SKM-1 treated with dmso at 0.1 percent for 144 hours (cell line): ENCODE data around the gene LCN1.

Experiments
- DNase-seq: peaks from one replicate; lab custom pipeline; 2025; ENCODE audit not compliant: unreplicated experiment; lab: John Stamatoyannopoulos, UW

Gene LCN1

DNA sequence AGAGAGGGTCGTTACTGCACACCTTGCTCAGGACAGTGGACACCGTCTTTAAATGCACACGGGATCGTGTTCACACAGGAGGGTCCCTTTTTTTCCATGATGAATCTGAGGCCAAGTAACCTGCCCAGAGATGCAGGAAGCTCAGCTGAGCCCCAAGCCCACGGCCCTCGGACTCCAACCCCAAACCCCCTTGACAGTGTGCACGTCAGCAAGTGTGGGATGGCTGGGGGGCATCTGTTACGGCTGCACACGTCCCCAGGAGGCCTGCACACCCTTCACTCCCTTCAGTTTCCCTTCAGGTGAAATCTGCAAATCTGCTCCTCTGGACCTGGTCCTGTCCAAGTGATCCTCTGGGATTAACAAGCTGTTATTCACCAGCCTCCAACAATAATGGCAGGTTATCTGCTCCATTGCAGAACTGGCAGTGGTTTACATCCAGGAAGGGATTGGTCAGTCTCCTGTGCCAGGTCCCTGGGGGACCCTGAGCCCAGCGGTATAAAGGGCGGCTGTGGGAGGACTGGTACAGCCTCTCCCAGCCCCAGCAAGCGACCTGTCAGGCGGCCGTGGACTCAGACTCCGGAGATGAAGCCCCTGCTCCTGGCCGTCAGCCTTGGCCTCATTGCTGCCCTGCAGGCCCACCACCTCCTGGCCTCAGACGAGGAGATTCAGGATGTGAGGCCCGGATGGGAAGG, at the start of gene LCN1:
TSS of gene LCN1 (plus strand) at position 525 of the 692 bp plus-strand sequence. CDS start at position 583, 58 bp downstream.
- DNase-seq = no peak

DNA sequence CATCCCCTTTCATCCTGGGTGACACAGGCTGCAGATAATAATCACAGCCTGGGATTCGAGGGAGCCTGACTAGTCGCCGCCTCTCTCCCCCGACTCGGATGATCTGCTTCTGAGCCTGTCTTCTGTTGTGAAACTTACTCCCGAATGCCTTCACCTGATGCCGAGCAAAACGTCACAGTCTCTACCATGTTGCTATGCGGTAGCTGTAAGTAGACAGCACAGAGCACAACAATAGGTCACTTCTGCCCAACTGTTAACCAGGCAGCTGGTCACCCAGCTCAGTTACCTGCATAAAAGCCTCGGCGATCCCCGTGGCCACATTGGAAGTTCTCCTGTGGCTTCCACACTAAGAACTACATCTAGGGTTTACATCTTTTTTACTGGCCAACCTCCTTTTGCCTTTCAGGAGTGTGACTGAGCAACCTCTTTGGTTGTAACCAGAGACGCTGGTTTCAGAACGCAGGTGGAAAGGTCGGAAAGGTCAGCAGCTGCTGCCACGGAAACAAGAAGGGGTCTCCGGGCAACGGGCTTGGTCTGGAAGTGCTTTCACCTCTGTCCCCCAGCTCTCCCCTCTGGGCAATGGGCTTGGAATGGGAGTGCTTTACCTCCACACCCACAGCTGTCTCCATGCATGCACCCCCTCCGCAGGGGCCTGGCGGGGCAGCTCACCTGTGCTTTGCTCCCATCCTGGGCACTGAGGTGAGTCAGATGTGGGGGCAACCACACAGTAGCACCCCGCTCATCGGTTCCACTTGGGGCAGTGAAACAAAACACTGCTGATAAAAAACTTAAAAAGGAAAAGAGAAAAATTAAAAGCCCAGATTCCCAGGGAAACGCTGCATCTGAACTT, 49.2 kb upstream of the LCN1 start:
- no peak for DNase-seq

DNA sequence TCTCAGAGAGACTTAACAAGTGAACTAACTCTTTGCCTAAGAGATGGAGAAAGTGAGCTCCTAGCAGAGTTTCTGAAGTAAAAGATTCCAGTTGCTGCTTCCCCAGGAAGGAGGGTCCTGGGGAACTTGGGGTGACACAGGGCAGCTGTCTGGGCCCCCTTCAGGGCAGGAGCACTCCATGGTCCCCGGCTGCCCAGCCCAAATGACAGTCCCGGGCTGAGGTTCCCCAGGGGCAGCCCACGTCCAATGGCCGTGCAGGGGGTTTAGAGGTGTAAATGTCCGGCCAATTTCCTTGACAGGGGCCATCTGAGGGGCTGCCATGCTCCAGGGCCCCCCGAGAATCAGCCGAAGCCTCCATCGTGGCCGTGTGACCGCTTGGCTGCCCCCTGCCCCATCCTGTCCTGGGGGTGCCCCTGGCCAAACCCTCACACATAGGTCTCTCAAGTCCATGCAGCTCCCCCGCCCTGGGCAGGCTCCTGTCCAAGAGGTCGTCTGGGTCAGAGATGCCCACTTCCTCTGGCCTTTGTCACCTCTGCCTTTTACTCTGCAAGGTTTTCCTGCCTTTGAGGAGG, 47.2 kb upstream of the LCN1 start:
- DNase-seq = no peak

DNA sequence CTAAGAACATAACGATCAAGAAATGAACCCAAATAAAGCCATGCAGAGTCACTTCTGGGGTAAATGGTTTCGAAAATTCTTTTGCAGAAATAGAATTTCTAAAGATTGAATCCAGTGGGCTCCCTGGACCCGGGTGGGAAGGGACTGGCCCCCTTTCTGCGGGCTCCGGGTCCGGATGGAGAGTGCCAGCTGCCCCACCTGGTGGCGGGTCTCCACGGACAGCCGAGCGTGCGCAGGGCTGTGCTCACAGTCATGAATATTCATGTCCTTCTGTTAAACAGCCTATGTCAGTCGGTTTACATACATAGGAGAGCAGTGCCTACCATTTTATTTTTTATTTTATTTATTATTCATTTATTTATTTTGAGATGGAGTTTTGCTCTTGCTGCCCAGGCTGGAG, 46.3 kb upstream of the LCN1 start:
- no peak for DNase-seq

DNA sequence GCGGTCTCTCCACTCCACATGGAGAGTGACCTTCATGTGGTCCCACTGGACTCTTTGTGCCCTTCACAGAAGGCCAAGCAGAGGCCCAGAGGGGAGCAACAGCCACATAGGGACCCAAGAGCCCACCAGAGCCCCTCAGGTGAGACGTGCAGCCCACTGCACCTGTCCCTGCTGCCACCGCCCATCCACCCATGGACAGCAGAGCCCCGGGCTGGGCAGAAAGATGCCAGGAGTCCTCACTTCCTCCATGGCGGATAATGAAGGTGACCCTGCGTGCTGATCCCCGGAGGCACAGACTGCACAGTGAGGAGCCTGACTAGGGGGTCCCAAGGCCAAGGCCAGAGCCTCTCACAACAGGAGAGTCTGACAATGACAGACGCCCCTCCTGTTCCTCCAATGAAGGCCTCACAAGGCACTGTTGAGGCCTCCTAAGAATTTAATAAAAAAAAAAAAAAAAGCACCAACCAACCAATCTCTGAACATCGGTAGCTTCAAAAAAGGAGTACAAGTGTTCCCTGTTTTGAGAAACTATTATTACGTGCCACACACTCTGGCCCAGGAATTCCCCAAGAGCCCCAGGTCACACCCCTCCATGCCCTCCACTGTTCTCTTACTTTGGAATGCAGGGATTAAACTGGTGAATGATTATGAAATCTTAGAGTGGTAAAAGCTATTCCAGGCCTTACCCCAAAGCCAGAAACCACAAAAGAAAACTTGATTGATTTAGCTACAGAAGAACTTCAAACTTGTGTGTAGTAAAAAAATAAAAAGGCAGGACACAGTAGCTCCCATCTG, 44.5 kb upstream of the LCN1 start:
- DNase-seq = no peak

DNA sequence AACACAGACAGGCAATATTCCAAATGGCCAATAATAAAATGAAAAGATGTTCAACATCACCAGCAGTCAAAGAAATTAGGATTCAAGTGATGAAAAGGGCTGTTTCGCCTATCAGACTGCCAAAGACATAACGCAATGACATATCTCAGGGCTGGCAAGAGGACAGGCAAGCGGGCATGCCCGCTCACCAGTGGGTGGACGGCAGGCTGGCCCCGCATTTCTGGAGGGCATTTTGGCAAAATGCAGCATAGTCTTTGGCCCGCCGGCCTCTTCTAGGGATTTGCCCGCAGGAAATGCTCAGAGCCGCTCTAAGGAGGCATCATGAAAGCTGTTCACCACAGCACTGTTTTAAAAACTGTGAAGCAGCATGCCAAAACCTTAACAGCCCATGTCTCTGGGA, 43.0 kb upstream of the LCN1 start:
- no peak for DNase-seq

DNA sequence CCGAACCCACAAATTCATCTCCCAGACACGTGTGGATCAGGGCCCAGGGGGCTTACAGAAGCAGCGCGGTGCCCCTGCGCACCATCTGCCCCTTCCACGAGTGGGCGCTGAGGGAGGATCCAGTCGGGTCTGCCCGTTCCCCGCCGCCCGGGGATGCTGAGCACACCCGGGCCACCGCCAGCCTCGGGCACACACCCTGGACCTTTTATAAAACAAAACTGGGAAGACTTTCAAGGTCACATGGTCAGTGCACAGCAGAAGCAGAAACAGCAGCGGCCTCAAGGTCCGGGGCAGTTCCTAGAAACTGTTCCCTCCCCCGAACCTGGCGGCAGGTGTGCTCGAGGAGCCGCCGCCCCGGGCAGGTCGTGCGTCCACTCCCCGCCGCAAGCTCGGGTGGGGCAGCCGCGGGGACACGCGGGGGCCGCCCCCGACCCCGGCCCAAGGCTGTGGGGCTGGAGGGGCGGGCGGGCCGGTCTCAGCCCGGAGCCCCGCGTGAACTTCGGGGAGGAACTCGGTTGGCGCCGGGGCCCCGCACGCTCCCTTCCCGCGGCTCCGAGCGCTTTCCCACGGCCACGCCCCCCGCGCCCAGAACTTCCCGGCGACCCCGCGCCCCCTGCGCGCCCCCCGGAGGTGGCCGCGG, 42.3 kb upstream of the LCN1 start:
- no peak for DNase-seq

DNA sequence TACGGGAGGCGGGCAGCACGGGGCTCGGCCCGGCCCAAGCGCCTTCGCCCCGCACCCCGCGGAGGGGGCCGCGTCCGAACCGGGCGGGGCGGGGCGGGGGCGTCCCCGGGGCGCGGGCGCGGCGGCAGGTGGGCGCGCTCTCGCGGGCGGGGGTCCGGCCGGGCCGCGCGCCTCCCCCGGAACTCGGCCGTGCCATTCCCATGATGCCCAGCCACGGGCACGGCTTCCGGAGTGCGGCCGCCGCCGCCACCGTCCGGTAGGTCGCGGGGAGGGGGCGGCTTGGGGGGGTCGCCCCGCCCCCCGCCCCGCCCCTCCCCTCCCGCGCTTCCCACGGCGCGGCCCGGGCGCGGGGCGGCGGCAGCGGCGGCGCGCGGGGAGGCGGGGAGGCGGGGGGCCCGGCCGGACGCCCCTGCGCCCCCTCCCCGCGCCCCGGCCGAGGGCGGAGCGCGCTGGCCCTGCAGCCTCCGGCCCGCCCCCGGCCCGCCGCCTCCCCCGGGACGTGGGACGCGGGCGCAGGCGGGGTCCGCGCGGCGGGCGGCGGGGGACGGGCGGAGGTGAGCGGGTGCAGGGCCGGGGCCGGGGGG, 41.7 kb upstream of the LCN1 start, which contains the start of gene PPP1R26:
TSS of gene PPP1R26 (plus strand) at position 314 of the 584 bp plus-strand sequence. CDS start 4,729 bp downstream, outside the sequence.
- no peak for DNase-seq

DNA sequence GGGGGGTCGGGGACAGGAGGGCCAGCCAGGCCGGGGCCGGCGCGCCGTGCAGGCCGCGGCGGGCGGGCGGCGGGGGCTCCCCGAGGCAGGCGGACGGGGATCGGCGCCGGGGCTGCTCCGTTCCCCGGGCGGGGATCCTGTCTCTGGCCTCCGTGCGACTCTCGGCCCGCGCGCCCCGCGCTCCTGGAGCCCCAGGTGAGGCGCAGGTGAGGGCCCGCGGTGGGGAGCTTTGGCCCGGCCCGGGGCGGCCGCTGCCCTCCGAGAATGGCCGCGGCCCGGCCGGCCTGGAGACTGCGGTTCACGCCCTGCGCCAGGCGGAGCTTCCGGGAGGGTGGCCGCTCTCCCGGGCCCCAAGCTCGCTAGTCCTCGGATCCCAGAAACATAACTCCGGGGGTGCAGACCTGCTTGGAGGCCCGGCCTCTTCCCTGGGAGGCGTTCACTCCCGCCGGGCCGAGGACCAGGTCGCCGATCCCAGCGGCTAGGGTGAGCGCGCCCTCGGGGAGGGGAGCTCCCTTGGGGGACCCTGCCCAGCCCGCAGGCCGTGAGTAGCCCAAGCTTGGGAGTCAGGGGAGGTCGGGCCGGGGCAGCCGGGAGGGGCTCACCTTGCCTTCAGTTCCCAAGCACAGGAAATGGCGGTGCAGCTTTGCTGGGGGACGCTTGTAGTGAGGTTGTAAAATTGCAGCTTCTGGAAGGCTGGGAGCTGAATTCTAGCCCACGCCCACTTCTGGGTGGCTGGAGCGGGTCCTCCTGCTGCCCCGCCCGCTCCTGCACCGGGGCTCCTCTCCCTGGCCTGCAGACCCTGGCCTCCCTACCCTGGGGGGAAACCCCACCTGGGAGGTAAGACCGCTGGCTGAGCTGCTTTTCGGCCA, 40.9 kb upstream of the LCN1 start:
- DNase-seq = no peak

DNA sequence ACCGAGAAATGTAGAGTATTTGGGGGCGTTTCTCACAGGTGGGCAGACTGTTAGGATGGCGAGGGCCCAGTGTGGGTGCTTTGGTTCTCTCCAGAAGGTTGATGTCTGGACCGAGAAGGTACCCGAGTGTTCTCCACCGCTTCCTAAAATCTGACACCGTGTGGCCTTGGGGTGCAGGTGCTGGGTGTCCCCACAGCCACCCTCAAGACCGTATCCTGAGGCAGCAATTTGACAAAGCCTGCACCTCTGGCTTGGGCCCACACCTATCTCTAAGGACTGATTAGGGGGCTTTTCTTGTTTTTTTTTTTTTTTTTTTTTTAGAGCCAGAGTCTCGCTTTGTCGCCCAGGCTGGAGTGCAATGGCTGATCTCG, 40.3 kb upstream of the LCN1 start:
- DNase-seq = no peak

DNA sequence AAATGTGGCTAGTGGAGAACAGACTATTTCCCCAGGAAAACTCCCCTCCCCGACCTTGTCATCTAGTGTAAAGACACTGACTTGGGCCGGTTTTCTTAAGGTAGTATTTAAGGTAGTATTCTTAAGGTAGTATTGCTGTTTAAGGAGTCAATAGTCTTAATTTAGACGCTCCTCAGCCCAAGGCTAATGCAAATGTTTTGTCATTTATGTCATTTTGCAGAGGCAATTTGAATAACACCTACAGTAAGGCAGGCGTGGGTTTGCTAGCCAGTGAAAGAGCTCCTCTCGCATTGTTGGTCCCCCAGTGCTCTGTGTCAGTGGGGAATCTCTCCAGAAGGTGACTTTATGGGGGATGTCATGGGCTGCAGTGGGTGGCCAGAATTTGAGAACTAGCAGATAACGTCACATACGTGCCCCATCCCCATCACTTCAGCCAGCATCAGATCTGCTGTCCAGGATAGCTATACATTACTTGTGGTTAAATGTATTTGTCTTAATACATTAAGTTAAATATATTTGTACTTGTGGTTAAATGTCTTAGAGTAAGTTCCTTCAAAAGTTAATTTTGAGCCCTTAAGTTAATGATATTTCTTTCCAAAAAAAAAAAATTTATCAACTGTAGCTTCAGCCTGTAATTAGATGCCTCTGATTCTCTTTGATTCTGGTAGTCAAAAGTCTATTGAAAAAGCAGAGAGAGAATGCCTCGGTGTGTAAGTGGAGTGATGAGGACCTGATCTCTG, 39.1 kb upstream of the LCN1 start:
- no peak for DNase-seq

DNA sequence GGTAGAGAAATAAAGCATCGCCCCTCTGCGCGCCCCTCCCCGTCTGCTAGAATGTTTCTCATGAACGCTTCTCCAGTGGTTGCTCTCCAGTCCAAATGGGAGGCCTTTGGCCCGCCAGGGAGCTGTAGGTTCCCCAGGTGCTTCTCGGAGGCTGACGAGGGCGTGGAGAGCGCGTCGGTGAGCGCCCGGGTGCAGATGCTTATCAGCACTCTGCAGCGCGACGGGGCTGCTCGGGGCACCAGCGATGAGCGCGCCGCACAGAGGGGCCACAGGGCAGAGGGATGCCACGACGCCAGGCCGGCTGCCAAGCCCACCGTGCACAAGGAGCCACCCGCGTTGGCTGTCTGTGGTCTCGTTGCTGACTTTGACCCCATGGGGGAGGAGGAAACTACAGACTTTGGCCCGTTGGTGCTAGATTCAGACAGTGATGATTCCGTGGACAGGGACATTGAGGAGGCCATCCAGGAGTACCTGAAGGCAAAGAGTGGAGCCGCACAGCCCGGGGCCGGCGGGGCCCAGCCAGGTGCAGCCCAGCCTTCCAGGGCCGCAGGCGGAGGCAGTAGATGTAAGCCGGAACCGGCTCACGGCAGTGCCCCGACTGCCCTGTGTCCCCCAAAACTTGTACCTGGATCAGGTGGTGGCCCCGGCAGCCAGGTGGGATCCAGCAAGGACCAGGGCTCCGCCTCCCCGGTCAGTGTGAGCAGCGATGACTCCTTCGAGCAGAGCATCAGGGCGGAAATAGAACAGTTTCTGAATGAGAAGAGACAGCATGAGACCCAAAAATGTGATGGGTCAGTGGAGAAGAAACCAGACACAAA, 36.6 kb upstream of the LCN1 start:
- DNase-seq = no peak

DNA sequence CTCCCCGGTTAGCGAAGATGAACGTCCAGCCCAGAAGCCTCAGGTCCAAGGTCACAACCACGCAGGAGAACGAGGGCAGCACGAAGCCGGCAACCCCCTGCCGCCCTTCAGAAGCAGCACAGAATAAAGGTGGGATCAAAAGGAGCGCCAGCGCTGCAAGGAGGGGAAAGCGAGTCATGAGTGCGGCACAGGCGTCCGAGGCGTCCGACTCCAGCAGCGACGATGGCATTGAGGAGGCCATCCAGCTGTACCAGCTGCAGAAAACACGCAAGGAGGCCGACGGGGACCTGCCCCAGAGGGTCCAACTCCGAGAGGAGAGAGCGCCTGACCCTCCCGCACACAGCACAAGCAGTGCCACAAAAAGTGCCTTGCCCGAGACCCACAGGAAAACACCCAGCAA, 35.9 kb upstream of the LCN1 start:
- no peak for DNase-seq

DNA sequence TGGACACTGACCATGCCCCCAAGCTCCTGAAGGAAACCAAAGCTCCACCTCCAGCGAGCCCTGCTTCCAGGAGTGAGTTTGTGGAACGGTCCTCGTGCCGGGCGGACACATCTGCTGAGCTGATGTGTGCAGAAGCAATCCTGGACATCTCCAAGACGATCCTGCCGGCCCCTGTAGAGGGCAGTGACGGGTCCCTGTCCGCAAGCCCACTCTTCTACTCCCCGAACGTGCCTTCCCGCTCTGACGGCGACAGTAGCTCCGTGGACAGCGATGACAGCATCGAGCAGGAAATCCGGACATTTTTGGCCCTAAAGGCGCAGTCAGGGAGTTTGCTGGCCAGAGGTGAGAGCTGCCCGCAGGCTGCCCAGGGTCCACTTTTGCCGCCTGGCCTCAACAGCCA, 35.4 kb upstream of the LCN1 start:
- no peak for DNase-seq

DNA sequence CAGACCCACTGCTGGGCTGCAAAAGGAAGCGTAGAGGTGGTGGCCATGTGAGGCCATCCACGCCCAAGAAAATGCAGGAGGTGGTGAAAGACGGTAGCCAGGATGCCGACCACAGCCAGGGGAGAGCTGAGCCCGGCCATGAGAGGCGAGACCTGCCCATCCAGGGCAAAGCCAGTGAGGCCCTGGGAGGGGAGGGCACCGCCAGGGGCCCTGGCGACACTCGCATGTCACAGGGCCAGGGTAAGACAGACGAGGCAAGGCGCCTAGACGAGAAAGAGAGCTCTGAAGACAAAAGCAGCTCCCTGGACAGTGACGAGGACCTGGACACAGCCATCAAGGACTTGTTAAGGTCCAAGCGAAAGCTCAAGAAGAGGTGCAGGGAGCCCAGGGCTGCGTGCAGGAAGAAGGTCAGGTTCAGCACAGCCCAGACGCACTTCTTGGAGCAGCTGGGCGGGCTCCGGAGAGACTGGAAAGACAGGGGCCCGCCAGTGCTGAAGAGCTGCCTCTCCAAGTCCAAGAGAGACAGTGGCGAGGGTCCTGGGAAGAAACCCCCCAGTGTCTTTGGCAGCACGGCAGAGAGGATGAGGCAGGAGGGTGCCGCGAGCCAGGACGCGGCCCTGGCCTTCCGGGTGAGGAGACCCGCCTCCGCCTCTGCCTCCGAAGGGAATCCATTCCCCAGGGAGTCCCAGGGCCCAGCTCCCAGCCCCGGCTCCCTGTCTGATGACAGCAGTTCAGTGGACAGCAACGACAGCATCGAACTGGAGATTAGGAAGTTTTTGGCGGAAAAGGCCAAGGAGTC, 34.8 kb upstream of the LCN1 start:
- DNase-seq = no peak

DNA sequence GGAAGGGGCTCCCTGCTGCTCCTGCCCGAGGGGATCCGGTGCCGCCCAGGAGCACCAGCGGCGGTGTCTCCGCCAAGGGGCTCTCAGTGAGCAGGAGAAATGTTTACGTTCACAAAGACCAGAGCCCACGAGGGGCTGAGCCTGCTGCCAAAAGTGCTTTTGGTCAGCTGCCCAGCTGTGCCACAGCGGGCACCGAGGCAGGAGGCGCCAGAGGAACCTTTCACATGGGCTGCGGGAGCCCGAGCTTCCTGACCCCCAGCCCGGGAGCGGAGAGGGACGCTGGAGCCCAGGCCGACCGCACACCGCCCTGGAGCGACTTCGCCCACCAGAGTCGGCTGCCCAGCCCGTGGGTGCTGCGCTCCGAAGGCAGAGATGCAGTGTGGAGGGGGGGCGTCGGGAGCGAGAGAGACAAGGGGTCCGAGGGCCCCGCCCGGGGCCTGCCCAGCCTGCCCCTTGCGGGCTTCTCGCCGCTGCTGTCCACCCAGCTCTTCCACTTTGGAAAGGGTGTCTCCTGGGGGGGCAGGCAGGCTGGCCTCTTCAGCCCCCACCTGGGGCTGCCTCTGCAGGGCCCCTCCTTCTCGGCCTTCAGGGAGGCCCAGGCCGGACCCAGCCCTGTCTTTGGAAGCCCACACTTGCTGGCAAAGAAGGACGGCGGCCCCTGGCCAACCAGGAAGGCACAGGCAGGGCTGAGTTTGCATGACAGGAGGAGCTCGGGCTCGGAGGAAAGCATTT, 33.8 kb upstream of the LCN1 start:
- no peak for DNase-seq

DNA sequence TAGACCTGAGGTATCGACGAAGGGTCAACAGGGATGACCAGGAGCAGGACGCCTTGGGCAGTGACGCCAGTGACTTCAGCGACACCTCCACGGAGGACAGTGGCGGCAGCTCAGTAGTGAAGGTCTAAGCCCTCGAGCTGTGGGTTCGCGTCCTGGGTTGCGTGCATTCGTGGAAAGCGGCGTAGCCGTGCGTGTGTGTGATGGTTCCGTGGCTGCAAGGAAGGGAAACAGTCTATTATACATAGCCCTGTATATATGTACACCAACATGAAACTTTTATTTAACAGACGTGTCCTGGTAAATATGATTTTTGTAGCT, 33.3 kb upstream of the LCN1 start:
- DNase-seq = no peak
